ENCODE results near the gene SCNN1A. TPM values are rescaled to one million over a fixed set of nuclear protein-coding genes. Genes with fewer than 3 reads are reported as not detected.

The SCNN1A gene
- total RNA-seq, 4 donors from 2014 or later = 15.9 to 46.5 (median 18.8) TPM

GRCh38 chr12:6368906-6369525 lies 6.3 kb downstream of the SCNN1A start:
- H3K27ac ChIP-seq = peak overlapping the region in 3 of 4 donors; percentile 9 to 67 (median 51)
- H3K27me3 ChIP-seq = no peaks in the 10 kb centered on the region
- no peak for DNase-seq (ENCODE audit: low spot score in 2 of 2)
- WGBS, 2 donors = 90 to 93% methylated on average over 9 of the region's 9 CpGs
- peaks cover 0 to 56% (median 18%) of the 10 kb centered on the region in 4 donors for H3K4me1 ChIP-seq
- no peak for TF ChIP-seq CTCF (IDR thresholded peaks at IDR 0.05)
- no peaks in the 10 kb centered on the region for H3K36me3 ChIP-seq
- no peaks in the 10 kb centered on the region for H3K9me3 ChIP-seq
- no peak overlapping the region for H3K4me3 ChIP-seq

DNA sequence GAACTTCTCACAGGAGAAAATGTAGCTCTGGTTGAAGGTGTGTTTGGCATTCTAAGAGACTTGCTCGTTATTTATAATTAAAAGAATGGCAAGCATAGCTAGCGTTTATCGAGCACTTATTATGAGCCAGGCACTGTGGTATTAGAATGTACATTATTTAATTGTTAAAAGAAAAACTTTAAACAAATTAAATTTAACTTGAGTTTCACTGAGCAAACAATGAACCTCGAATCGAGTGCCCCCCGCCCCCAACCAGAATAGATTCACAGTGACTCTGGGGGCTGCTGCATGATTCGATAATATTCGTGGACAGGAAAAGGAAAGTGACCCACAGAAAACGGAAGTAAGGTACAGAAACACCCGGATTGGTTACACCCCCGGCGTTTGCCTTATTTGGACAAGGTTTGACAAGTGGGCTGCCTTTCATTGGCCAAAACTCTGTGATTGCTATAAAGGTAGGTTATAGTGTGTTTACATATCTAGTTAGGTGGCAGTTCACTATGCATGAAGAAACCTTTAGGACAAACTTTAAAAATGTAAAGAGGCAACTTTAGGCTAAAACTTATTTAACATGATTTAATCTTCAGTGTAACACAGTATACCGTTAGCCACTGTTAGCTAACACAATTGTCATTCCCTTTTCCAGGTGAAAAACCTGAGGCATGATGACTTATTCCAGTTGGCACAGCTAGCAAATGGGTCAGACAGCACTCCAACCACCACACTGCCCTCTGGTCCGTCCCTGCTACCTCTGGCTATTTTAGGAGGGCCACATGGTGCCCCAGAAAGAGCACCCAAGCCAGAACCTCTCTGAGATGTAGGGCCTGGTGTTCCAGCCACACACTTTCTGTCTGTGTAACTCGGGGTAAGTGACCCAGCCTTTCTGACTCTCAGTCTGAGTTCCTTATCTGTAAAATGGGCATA lies 7.1 kb downstream of the SCNN1A start:
- H3K4me3 ChIP-seq = no peak overlapping the region
- no peaks in the 10 kb centered on the region for H3K27me3 ChIP-seq
- H3K36me3 ChIP-seq = no peaks in the 10 kb centered on the region
- 68% methylated on average over 15 of the region's 15 CpGs for whole genome bisulfite sequencing, 2 donors
- H3K27ac ChIP-seq = peak overlapping the region in 3 of 4 donors; percentile 9 to 67 (median 51)
- no peaks in the 10 kb centered on the region for H3K9me3 ChIP-seq
- peaks cover 0 to 56% (median 18%) of the 10 kb centered on the region in 4 donors for H3K4me1 ChIP-seq
- no peak for DNase-seq (ENCODE audit: low spot score in 2 of 2)
- TF ChIP-seq EP300 (IDR thresholded peaks at IDR 0.05) (no peak), CTCF (IDR thresholded peaks at IDR 0.05) (no peak)

- Histone ChIP-seq H3K27ac (peak overlapping the region in 2 of 4 donors; percentile 51 to 67), H3K36me3 (no peaks in the 10 kb centered on the region), H3K4me3 (no peak overlapping the region), H3K4me1 (peaks cover 0 to 56% (median 10%) of the 10 kb centered on the region in 4 donors), H3K9me3 (no peaks in the 10 kb centered on the region), H3K27me3 (no peaks in the 10 kb centered on the region)
- WGBS, 2 donors = 54 to 55% methylated on average over 11 of the region's 11 CpGs
- no peak for DNase-seq (ENCODE audit: low spot score in 2 of 2)
- TF ChIP-seq POLR2A (IDR thresholded peaks at IDR 0.05) = no peak
- peak in 2 of 5 experiments; percentile 13 to 22 for TF ChIP-seq CTCF (IDR thresholded peaks at IDR 0.05)
Observed at GRCh38 chr12:6367065-6367968, 8.0 kb downstream of the SCNN1A start.

- H3K27me3 ChIP-seq = no peaks in the 10 kb centered on the region
- TF ChIP-seq EP300 (IDR thresholded peaks at IDR 0.05) = peak in 1 of 2 donors; percentile 46
- no peak for TF ChIP-seq POLR2A (IDR thresholded peaks at IDR 0.05)
- DNase-seq (ENCODE audit: low spot score in 2 of 2) = peak; percentile 50 to 51
- H3K4me1 ChIP-seq = peaks cover 0 to 46% (median 8%) of the 10 kb centered on the region in 4 donors
- no peaks in the 10 kb centered on the region for H3K36me3 ChIP-seq
- peak overlapping the region; percentile 72 to 95 (median 90) for H3K27ac ChIP-seq
- 25 to 30% methylated on average over 13 to 15 of the region's 15 CpGs for WGBS, 2 donors
- H3K9me3 ChIP-seq = no peaks in the 10 kb centered on the region
- peak overlapping the region; percentile 44 to 72 (median 58) for H3K4me3 ChIP-seq
Observed at GRCh38 chr12:6364044-6364374, 11.4 kb downstream of the SCNN1A start.

GRCh38 chr12:6363330-6364043 lies 11.9 kb downstream of the SCNN1A start:
- H3K4me1 ChIP-seq = peaks cover 0 to 45% (median 8%) of the 10 kb centered on the region in 4 donors
- H3K9me3 ChIP-seq = no peaks in the 10 kb centered on the region
- peak in 1 of 2 donors; percentile 65 for DNase-seq (ENCODE audit: low spot score in 2 of 2)
- H3K4me3 ChIP-seq = peak overlapping the region; percentile 44 to 72 (median 58)
- WGBS, 2 donors = 3 to 8% methylated on average over 39 to 55 of the region's 59 CpGs
- no peaks in the 10 kb centered on the region for H3K27me3 ChIP-seq
- H3K36me3 ChIP-seq = no peaks in the 10 kb centered on the region
- peak overlapping the region; percentile 72 to 95 (median 90) for H3K27ac ChIP-seq
- TF ChIP-seq EP300 (IDR thresholded peaks at IDR 0.05) (peak in 1 of 2 donors; percentile 68), POLR2A (IDR thresholded peaks at IDR 0.05) (peak; percentile 38 to 61), CTCF (IDR thresholded peaks at IDR 0.05) (peak in 1 of 5 experiments; percentile 20)

All from tibial nerve (tissue), 4 donors.